ENCODE data around the gene GSN.
"Not testable (repeated sequence)": the region's sequence is repeated elsewhere in the genome, so short reads cannot be mapped to it uniquely, and the experiment has no call there.

Gene GSN

GRCh38 chr9:121289772-121290370 is 21.9 kb downstream of the GSN start:
- no peak overlapping the region for H3K4me3 ChIP-seq (ENCODE audit: low read depth, low read length)
- no peak for TF ChIP-seq CTCF (IDR thresholded peaks at IDR 0.05; ENCODE audit: borderline replicate concordance, insufficient read depth, low read depth, low read length)

GRCh38 chr9:121291536-121291935 is 23.6 kb downstream of the GSN start:
- not testable (repeated sequence) for H3K4me3 ChIP-seq (ENCODE audit: low read depth, low read length)

DNA sequence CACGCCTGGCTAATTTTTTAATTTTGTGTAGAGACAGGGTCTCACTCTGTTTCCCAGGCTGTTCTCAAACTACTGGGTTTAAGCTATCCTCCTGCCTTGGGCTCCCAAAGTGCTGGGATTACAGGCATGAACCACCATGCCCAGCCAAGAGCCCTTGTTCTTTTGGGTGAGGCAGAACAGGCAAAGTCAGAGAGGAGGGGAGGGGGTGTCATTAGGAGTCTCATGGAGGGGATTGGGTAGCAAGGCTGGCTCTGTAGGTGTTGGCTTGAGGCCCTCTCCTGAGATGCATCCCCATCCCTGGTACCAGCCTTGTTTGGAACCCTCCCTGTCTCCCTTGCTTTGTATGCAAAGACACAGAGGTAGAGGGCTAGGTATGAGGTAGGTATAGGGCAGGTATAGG is 24.1 kb downstream of the GSN start:
- no peak overlapping the region for H3K4me3 ChIP-seq (ENCODE audit: low read depth, low read length)
- TF ChIP-seq CTCF (IDR thresholded peaks at IDR 0.05; ENCODE audit: borderline replicate concordance, insufficient read depth, low read depth, low read length): no peak

GRCh38 chr9:121292801-121293241 is 24.9 kb downstream of the GSN start:
- no peak for TF ChIP-seq CTCF (IDR thresholded peaks at IDR 0.05; ENCODE audit: borderline replicate concordance, insufficient read depth, low read depth, low read length)
- no peak overlapping the region for H3K4me3 ChIP-seq (ENCODE audit: low read depth, low read length)

GRCh38 chr9:121294151-121294743 is 26.3 kb downstream of the GSN start:
- no peak for TF ChIP-seq CTCF (IDR thresholded peaks at IDR 0.05; ENCODE audit: borderline replicate concordance, insufficient read depth, low read depth, low read length)
- H3K4me3 ChIP-seq (ENCODE audit: low read depth, low read length): no peak overlapping the region

DNA sequence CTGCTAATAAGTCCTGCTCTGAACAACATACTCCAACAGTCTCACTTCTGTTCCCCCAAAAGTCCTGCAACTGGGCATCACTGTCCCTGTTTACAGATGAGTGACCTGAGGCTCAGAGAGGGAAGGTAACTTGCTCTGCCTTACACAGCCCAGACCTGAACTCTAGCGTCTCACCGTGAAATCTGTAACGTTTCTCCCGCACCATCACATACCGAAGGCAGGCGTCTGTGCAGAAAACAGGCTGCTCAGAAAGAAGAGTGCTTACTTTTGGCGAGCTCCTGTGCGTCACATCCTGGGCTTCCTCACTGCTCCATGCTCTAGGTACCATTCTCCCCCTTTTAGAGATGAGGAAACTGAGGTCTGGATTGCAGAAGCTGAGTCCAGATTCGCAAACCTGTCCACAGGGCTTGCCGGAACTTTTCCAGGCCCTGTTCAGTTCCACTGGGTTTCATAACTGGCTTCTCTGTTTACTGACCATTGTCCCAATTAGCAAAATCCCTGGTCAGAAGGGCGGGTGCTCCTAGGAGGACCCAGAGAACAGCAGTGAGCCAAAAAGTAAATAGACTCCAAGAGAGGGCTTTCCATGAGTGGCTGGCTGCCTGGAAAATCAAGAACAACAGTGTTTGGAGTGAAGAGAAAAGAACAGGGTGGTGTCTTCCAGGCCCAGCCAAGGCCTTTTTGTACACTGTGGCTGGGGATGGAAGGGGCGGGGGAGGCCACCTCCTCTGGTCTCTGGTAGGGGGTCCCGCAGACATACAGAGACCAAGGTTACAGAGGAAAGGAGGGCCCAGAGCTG is 27.1 kb downstream of the GSN start:
- H3K4me3 ChIP-seq (ENCODE audit: low read depth, low read length): no peak overlapping the region
- TF ChIP-seq CTCF (IDR thresholded peaks at IDR 0.05; ENCODE audit: borderline replicate concordance, insufficient read depth, low read depth, low read length): no peak

DNA sequence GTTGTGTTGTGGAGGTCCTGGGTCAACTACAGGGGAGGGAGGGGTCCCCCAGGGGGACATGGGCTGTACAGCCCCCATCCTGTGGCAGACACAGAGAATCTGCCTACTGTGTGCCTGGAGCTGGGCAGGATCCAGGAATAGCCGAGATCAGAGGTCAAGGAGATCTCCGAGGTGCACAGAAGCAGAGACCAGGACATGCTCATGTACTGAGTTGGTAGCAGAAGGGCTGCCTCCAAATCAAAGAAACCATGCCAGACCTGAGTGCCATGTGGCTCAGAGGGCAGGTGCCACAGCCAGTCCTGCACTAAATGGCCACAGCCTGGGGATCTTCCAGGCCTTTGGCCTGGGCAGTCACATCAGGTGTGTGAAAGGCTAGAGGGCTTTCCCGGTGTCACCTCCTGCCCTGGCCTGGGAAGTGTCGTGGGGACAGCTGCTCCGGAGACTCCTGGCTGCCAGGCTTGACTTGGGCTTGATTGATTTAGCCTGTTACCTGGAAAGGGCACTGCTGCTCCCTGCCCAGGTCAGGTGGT is 27.8 kb downstream of the GSN start:
- no peak for TF ChIP-seq CTCF (IDR thresholded peaks at IDR 0.05; ENCODE audit: borderline replicate concordance, insufficient read depth, low read depth, low read length)
- no peak overlapping the region for H3K4me3 ChIP-seq (ENCODE audit: low read depth, low read length)
